Neutrophil (primary cell): ENCODE results near the gene LNP1.

Source experiments
- H3K27ac ChIP-seq: fragments of 200-600 bp; sonication (generic); 2 replicates; pipeline ENCODE4 v1.5.1; 2016; ENCODE audit warnings: mild to moderate bottlenecking, moderate library complexity
- H3K27me3 ChIP-seq: fragments of 200-600 bp; sonication (generic); 2 replicates; pipeline ENCODE4 v1.6.0; 2016; ENCODE audit warnings: mild to moderate bottlenecking
- H3K36me3 ChIP-seq: fragments of 200-600 bp; sonication (generic); 2 replicates; pipeline ENCODE4 v1.5.1; 2017
- H3K4me1 ChIP-seq, 2 experiments: fragments of 200-600 bp in 1 of 2; sonication (generic) in 1 of 2; 1 replicate in 1 of 2; 2 replicates in 1 of 2; pipeline versions ENCODE4 v1.5.1 to v1.6.1; 2013 to 2016; ENCODE audit warnings: low read depth in 1 of 2, low read length in 1 of 2, mild to moderate bottlenecking in 1 of 2, moderate library complexity in 1 of 2; ENCODE audit not compliant: control insufficient read depth in 1 of 2, insufficient read depth in 1 of 2
- H3K4me3 ChIP-seq, 2 experiments: fragments of 200-600 bp in 1 of 2; sonication (generic) in 1 of 2; 1 replicate in 1 of 2; 2 replicates in 1 of 2; pipeline ENCODE4 v1.5.1; 2013 to 2016; ENCODE audit warnings: low read depth in 1 of 2, low read length in 1 of 2, mild to moderate bottlenecking in 1 of 2, moderate library complexity in 1 of 2
- H3K9me3 ChIP-seq: fragments of 200-600 bp; sonication (generic); 2 replicates; pipeline ENCODE4 v1.5.1; 2016
- CTCF ChIP-seq: fragments of 200-600 bp; sonication (generic); IDR thresholded peaks from 2 replicates; pipeline ENCODE4 v1.5.1; 2016; ENCODE audit warnings: antibody characterized with exemption

The LNP1 gene

GRCh38 chr3:100404250-100404548 is 2.9 kb downstream of the LNP1 start:
- TF ChIP-seq CTCF, result no peak

GRCh38 chr3:100407164-100407563 is 5.8 kb downstream of the LNP1 start:
- TF ChIP-seq CTCF, result no peak

More at GRCh38 chr3:100404250-100404548, 2.9 kb downstream of the LNP1 start:
- H3K4me3 ChIP-seq, result no peak overlapping the region
- no peaks in the 10 kb centered on the region for H3K27me3 ChIP-seq
- peaks cover 22 to 24% of the 10 kb centered on the region in 2 experiments for H3K4me1 ChIP-seq
- H3K9me3 ChIP-seq, result peaks cover 7% of the 10 kb centered on the region
- H3K36me3 ChIP-seq, result no peaks in the 10 kb centered on the region
- no peak overlapping the region for H3K27ac ChIP-seq

GRCh38 chr3:100407977-100408532 is 6.7 kb downstream of the LNP1 start:
- Histone ChIP-seq H3K36me3 (no peaks in the 10 kb centered on the region), H3K27me3 (no peaks in the 10 kb centered on the region), H3K27ac (no peak overlapping the region), H3K4me1 (no peaks in the 10 kb centered on the region), H3K9me3 (peaks cover 7% of the 10 kb centered on the region), H3K4me3 (no peak overlapping the region)
- TF ChIP-seq CTCF, result no peak

More at GRCh38 chr3:100407164-100407563, 5.8 kb downstream of the LNP1 start:
- Histone ChIP-seq H3K9me3 (peaks cover 7% of the 10 kb centered on the region), H3K4me1 (peaks cover 2 to 3% of the 10 kb centered on the region in 2 experiments), H3K27me3 (no peaks in the 10 kb centered on the region), H3K36me3 (no peaks in the 10 kb centered on the region), H3K4me3 (no peak overlapping the region), H3K27ac (no peak overlapping the region)

GRCh38 chr3:100411091-100411982 is 10.0 kb downstream of the LNP1 start:
- TF ChIP-seq CTCF, result no peak
- Histone ChIP-seq H3K27me3 (no peaks in the 10 kb centered on the region), H3K9me3 (peaks cover 7% of the 10 kb centered on the region)

GRCh38 chr3:100412912-100413590 is 11.7 kb downstream of the LNP1 start:
- TF ChIP-seq CTCF, result no peak
- no peak overlapping the region for H3K27ac ChIP-seq
- no peaks in the 10 kb centered on the region for H3K27me3 ChIP-seq
- no peaks in the 10 kb centered on the region for H3K9me3 ChIP-seq
- H3K36me3 ChIP-seq, result no peaks in the 10 kb centered on the region
- H3K4me1 ChIP-seq, result no peaks in the 10 kb centered on the region
- no peak overlapping the region for H3K4me3 ChIP-seq

More at GRCh38 chr3:100411091-100411982, 10.0 kb downstream of the LNP1 start:
- H3K27ac ChIP-seq, result no peak overlapping the region
- H3K36me3 ChIP-seq, result no peaks in the 10 kb centered on the region
- no peaks in the 10 kb centered on the region for H3K4me1 ChIP-seq
- H3K4me3 ChIP-seq, result no peak overlapping the region
